ENCODE data around the gene ACOXL.

Gene ACOXL

GRCh38 chr2:110971811-110972210 is 239.4 kb downstream of the ACOXL start:
- no peak for TF ChIP-seq POLR2A (IDR thresholded peaks at IDR 0.05; ENCODE audit: low read depth, low read length)
- TF ChIP-seq TAF1 (IDR thresholded peaks at IDR 0.05; ENCODE audit: borderline replicate concordance, low read depth, low read length): no peak
- no peak for TF ChIP-seq POLR2AphosphoS5 (IDR thresholded peaks at IDR 0.05; ENCODE audit: low read depth, low read length)
- FAIRE-seq: no peak
- DNase-seq (ENCODE audit: insufficient read length): no peak

GRCh38 chr2:110973262-110973661 is 240.9 kb downstream of the ACOXL start:
- FAIRE-seq (no peak), DNase-seq (ENCODE audit: insufficient read length) (no peak)
- TF ChIP-seq POLR2AphosphoS5 (IDR thresholded peaks at IDR 0.05; ENCODE audit: low read depth, low read length): no peak
- TF ChIP-seq TAF1 (IDR thresholded peaks at IDR 0.05; ENCODE audit: borderline replicate concordance, low read depth, low read length): no peak
- TF ChIP-seq POLR2A (IDR thresholded peaks at IDR 0.05; ENCODE audit: low read depth, low read length): no peak

DNA sequence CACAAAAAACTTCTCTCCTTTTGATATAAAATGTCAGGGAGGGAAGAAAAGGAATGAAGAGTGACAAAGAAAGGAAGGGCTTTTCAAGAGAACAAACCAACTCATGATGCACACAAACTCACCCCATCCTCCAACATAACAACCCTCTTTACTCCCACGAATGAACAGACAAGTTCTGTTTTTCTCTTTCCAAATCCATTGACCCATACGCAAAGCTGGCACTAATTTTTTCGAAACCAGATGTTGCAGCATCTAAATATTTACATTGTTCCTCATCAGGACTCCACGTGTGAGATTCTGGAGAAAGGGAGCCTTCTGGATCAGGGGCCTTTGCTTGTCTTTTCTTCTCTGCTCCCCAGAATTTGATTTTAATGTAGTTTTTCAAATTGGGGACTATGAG is 245.0 kb downstream of the ACOXL start:
- FAIRE-seq: no peak
- DNase-seq (ENCODE audit: insufficient read length): no peak
- TF ChIP-seq POLR2AphosphoS5 (IDR thresholded peaks at IDR 0.05; ENCODE audit: low read depth, low read length) (no peak), TAF1 (IDR thresholded peaks at IDR 0.05; ENCODE audit: borderline replicate concordance, low read depth, low read length) (no peak), POLR2A (IDR thresholded peaks at IDR 0.05; ENCODE audit: low read depth, low read length) (no peak)

- FAIRE-seq (no peak), DNase-seq (ENCODE audit: insufficient read length) (no peak)
- TF ChIP-seq POLR2AphosphoS5 (IDR thresholded peaks at IDR 0.05; ENCODE audit: low read depth, low read length) (no peak), POLR2A (IDR thresholded peaks at IDR 0.05; ENCODE audit: low read depth, low read length) (no peak), TAF1 (IDR thresholded peaks at IDR 0.05; ENCODE audit: borderline replicate concordance, low read depth, low read length) (no peak)
These were observed 245.8 kb downstream of the ACOXL start for GRCh38 chr2:110978148-110978547.

DNA sequence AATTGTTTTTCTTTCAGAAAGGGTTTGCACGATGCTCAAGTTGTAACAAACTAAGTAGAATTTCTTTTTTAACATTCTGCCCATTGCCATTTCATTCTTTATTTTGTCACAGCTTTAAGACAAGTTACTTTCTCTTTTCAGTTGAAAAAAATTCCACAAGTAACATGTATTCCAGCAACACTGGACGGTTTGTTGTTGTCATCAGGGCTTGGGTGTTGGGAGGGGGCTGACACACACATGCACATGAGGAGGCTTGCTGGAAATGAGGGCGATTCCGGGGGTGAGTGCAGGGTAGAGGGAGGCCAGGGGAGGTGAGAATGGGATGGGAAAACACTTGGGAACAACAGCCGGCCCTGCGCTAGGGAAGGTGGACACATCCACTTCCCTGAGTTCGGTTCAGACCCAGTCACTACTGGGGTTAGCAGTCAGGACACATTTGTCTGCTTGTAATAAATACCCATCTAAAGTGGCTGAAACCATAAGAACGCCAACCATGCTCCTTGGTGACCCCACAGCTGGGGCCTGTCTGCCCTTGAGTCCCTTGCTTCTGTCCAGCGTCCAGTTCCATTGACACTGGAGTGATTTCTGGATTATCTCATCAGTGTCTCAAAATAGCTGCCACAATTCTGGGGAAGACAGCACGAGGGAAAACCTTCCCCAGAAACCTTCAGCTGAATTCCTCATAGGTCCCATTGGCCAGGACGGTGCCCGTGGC is 246.5 kb downstream of the ACOXL start:
- no peak for DNase-seq (ENCODE audit: insufficient read length)
- no peak for FAIRE-seq

DNA sequence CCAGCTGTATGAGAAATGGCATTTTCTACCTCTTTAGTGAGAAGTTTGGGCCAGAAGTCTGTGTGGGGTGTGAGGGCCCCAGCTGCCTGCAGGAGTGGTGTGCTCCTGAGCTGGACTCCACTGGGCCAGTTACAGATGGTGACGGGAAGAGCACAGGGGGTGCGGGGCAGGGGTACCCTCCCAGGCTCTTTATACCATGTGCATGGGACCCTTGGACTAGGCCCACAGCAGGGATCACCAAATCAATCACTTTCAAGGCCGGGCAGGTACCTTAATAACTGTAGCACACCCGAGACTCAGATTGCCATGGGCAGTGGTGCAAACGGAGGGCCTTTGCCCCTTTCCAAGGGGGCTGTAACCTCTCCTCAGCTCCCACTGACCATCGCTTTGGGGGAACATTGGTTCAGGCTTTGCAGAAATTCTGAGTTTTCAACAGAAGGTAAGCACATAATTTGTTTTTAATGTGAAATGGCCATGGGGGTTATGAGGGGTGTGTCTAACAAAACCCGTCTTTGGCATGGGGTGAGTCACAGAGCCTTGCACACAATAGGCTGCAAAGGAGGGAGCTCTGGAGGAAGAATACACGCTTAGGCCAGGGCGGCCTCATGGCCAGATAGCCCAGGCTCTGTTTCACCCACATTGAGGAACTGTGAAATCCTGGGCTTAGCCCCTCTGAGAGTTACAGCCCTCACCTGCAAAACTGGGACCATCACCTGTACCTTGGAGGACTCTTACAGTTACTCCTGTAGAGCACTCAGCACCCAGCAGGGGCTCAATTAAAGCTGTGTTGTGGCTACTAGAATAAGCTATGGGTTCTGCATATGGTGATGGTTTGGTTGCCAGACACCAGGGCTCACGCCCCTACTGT is 247.3 kb downstream of the ACOXL start:
- FAIRE-seq: no peak
- DNase-seq (ENCODE audit: insufficient read length): no peak
- no peak for TF ChIP-seq POLR2AphosphoS5 (IDR thresholded peaks at IDR 0.05; ENCODE audit: low read depth, low read length)
- no peak for TF ChIP-seq POLR2A (IDR thresholded peaks at IDR 0.05; ENCODE audit: low read depth, low read length)
- TF ChIP-seq TAF1 (IDR thresholded peaks at IDR 0.05; ENCODE audit: borderline replicate concordance, low read depth, low read length): no peak

More for the DNA sequence above, 246.5 kb downstream of the ACOXL start:
- TF ChIP-seq POLR2AphosphoS5 (IDR thresholded peaks at IDR 0.05; ENCODE audit: low read depth, low read length) (no peak), TAF1 (IDR thresholded peaks at IDR 0.05; ENCODE audit: borderline replicate concordance, low read depth, low read length) (no peak), POLR2A (IDR thresholded peaks at IDR 0.05; ENCODE audit: low read depth, low read length) (no peak)

GRCh38 chr2:110980339-110981062 is 248.1 kb downstream of the ACOXL start:
- TF ChIP-seq TAF1 (IDR thresholded peaks at IDR 0.05; ENCODE audit: borderline replicate concordance, low read depth, low read length) (no peak), POLR2A (IDR thresholded peaks at IDR 0.05; ENCODE audit: low read depth, low read length) (no peak), POLR2AphosphoS5 (IDR thresholded peaks at IDR 0.05; ENCODE audit: low read depth, low read length) (no peak)
- FAIRE-seq (no peak), DNase-seq (ENCODE audit: insufficient read length) (no peak)

GRCh38 chr2:110983133-110983532 is 250.8 kb downstream of the ACOXL start:
- TF ChIP-seq TAF1 (IDR thresholded peaks at IDR 0.05; ENCODE audit: borderline replicate concordance, low read depth, low read length) (no peak), POLR2A (IDR thresholded peaks at IDR 0.05; ENCODE audit: low read depth, low read length) (no peak), POLR2AphosphoS5 (IDR thresholded peaks at IDR 0.05; ENCODE audit: low read depth, low read length) (no peak)
- no peak for FAIRE-seq

GRCh38 chr2:110984694-110985490 is 252.5 kb downstream of the ACOXL start:
- no peak for FAIRE-seq
- no peak for TF ChIP-seq POLR2A (IDR thresholded peaks at IDR 0.05; ENCODE audit: low read depth, low read length)
- no peak for TF ChIP-seq TAF1 (IDR thresholded peaks at IDR 0.05; ENCODE audit: borderline replicate concordance, low read depth, low read length)
- TF ChIP-seq POLR2AphosphoS5 (IDR thresholded peaks at IDR 0.05; ENCODE audit: low read depth, low read length): no peak
- no peak for DNase-seq (ENCODE audit: insufficient read length)

More at GRCh38 chr2:110983133-110983532, 250.8 kb downstream of the ACOXL start:
- DNase-seq (ENCODE audit: insufficient read length): no peak

GRCh38 chr2:110990440-110990839 is 258.1 kb downstream of the ACOXL start:
- TF ChIP-seq POLR2AphosphoS5 (IDR thresholded peaks at IDR 0.05; ENCODE audit: low read depth, low read length): no peak
- no peak for TF ChIP-seq TAF1 (IDR thresholded peaks at IDR 0.05; ENCODE audit: borderline replicate concordance, low read depth, low read length)
- no peak for TF ChIP-seq POLR2A (IDR thresholded peaks at IDR 0.05; ENCODE audit: low read depth, low read length)
- DNase-seq (ENCODE audit: insufficient read length): no peak
- no peak for FAIRE-seq
